Upper lobe of left lung (tissue), 6 donors: ENCODE measurements around the gene CHST9. TPM values are rescaled to one million over a fixed set of nuclear protein-coding genes. Genes with fewer than 3 reads are reported as not detected.

Experiments used
- ATAC-seq, 2 donors: fragments of 200-7000 bp; cut with Tn5 transposase; one replicate each; pipeline ENCODE4 v1.9.1; 2022; ENCODE audit warnings: mild to moderate bottlenecking in 2 of 2, moderate library complexity in 2 of 2; ENCODE audit not compliant: low FRiP score in 2 of 2
- DNase-seq, 2 donors: peaks; one replicate each; pipeline ENCODE4 v3.0.0-alpha.2; 2019 to 2020
- H3K27ac ChIP-seq, 4 donors: fragments of 200-600 bp; sonication (generic); one replicate each; pipeline ENCODE4 v1.5.1; 2016 to 2019
- H3K27me3 ChIP-seq, 4 donors: fragments of 200-600 bp; sonication (generic); one replicate each; pipeline ENCODE4 v1.5.1; 2017 to 2019
- H3K36me3 ChIP-seq, 4 donors: fragments of 200-600 bp; sonication (generic); one replicate each; pipeline ENCODE4 v1.5.1; 2016 to 2019
- H3K4me1 ChIP-seq, 4 donors: fragments of 200-600 bp; sonication (generic); one replicate each; pipeline ENCODE4 v1.5.1; 2018 to 2019
- H3K4me3 ChIP-seq, 4 donors: fragments of 200-600 bp; sonication (generic); one replicate each; pipeline ENCODE4 v1.5.1; 2017 to 2019; ENCODE audit warnings: mild to moderate bottlenecking in 2 of 4, moderate library complexity in 1 of 4
- H3K9me3 ChIP-seq, 4 donors: fragments of 200-600 bp; sonication (generic); one replicate each; pipeline ENCODE4 v1.5.1; 2018 to 2019
- CTCF ChIP-seq, 6 experiments: fragments of 450-650 bp in 4 of 6; fragments of 200-600 bp in 2 of 6; sonication (generic) in 2 of 6; IDR thresholded peaks; one replicate each; pipeline ENCODE4 v1.5.1; 2016 to 2019; ENCODE audit warnings: antibody characterized with exemption in 6 of 6
- EP300 ChIP-seq, 4 donors: sonication (generic); formaldehyde crosslinking; IDR thresholded peaks; one replicate each; pipeline ENCODE4 v1.5.1; 2017; ENCODE audit warnings: antibody characterized with exemption in 4 of 4, control low read depth in 2 of 4
- POLR2A ChIP-seq, 4 donors: fragments of 450-650 bp; IDR thresholded peaks; one replicate each; pipeline ENCODE4 v1.5.1; 2016 to 2017; ENCODE audit warnings: antibody characterized with exemption in 4 of 4, mild to moderate bottlenecking in 2 of 4
- POLR2AphosphoS5 ChIP-seq, 2 donors: sonication (generic); formaldehyde crosslinking; IDR thresholded peaks; one replicate each; pipeline ENCODE4 v1.5.1; 2017; ENCODE audit warnings: antibody characterized with exemption in 2 of 2
- WGBS, 2 donors: methylation state at CpG; one replicate each; pipeline ENCODE4 v1.1.5; 2017 to 2018; 5-methylcytosine and 5-hydroxymethylcytosine counted together
- total RNA-seq, 6 donors: library from RNA; depleted of rRNA in 4 of 6; stranded (reverse); fragments of >200 nt in 4 of 6; gene quantifications; one replicate each; pipeline versions ENCODE4 v1.1.0 to v1.2.1, GENCODE V29; 2016 to 2021
- donor health status: DM: no; HTN: no; CAD: no; lungs with moderate emphysema.
- donor health status: DM: no; HTN: yes; CAD: no; lungs with severe emphysema.

CHST9 gene
- total RNA-seq, 6 donors from 2014 or later: 0.20 to 44.9 (median 2.1) TPM

GRCh38 chr18:27225947-27226481 lies 40.9 kb upstream of the CHST9 start:
- H3K4me3 ChIP-seq: no peak overlapping the region
- WGBS, 2 donors: 87 to 90% methylated on average over 7 of the region's 7 CpGs
- H3K27ac ChIP-seq: no peak overlapping the region

GRCh38 chr18:27223526-27224291 lies 38.6 kb upstream of the CHST9 start:
- Histone ChIP-seq H3K36me3 (no peaks in the 10 kb centered on the region), H3K4me3 (no peak overlapping the region), H3K9me3 (no peaks in the 10 kb centered on the region), H3K4me1 (no peaks in the 10 kb centered on the region), H3K27ac (no peak overlapping the region), H3K27me3 (no peaks in the 10 kb centered on the region)
- TF ChIP-seq CTCF (IDR thresholded peaks at IDR 0.05) (no peak), POLR2AphosphoS5 (IDR thresholded peaks at IDR 0.05) (no peak), EP300 (IDR thresholded peaks at IDR 0.05) (no peak), POLR2A (IDR thresholded peaks at IDR 0.05) (no peak)
- ATAC-seq: no peak
- 55 to 64% methylated on average over 2 to 4 of the region's 4 CpGs for WGBS, 2 donors
- DNase-seq: no peak

More at GRCh38 chr18:27225947-27226481, 40.9 kb upstream of the CHST9 start:
- H3K4me1 ChIP-seq: no peaks in the 10 kb centered on the region
- DNase-seq: no peak
- no peaks in the 10 kb centered on the region for H3K9me3 ChIP-seq
- TF ChIP-seq POLR2AphosphoS5 (IDR thresholded peaks at IDR 0.05) (no peak), POLR2A (IDR thresholded peaks at IDR 0.05) (no peak), CTCF (IDR thresholded peaks at IDR 0.05) (no peak), EP300 (IDR thresholded peaks at IDR 0.05) (no peak)
- no peaks in the 10 kb centered on the region for H3K36me3 ChIP-seq
- H3K27me3 ChIP-seq: no peaks in the 10 kb centered on the region
- ATAC-seq: no peak

- DNase-seq (no peak), ATAC-seq (no peak)
- H3K27ac ChIP-seq: no peak overlapping the region
- no peaks in the 10 kb centered on the region for H3K27me3 ChIP-seq
- H3K36me3 ChIP-seq: no peaks in the 10 kb centered on the region
- no peak overlapping the region for H3K4me3 ChIP-seq
- H3K9me3 ChIP-seq: no peaks in the 10 kb centered on the region
- TF ChIP-seq POLR2A (IDR thresholded peaks at IDR 0.05) (no peak), EP300 (IDR thresholded peaks at IDR 0.05) (no peak), CTCF (IDR thresholded peaks at IDR 0.05) (no peak), POLR2AphosphoS5 (IDR thresholded peaks at IDR 0.05) (no peak)
- WGBS, 2 donors: 63 to 74% methylated on average over 1 of the region's 1 CpG
- no peaks in the 10 kb centered on the region for H3K4me1 ChIP-seq
These were observed 29.7 kb upstream of the CHST9 start for GRCh38 chr18:27214831-27215230.

GRCh38 chr18:27213123-27213717 lies 28.1 kb upstream of the CHST9 start:
- Histone ChIP-seq H3K9me3 (no peaks in the 10 kb centered on the region), H3K27me3 (no peaks in the 10 kb centered on the region), H3K4me1 (no peaks in the 10 kb centered on the region), H3K27ac (no peak overlapping the region), H3K4me3 (no peak overlapping the region), H3K36me3 (no peaks in the 10 kb centered on the region)
- DNase-seq (no peak), ATAC-seq (no peak)
- TF ChIP-seq POLR2AphosphoS5 (IDR thresholded peaks at IDR 0.05): no peak
- TF ChIP-seq POLR2A (IDR thresholded peaks at IDR 0.05): no peak
- TF ChIP-seq CTCF (IDR thresholded peaks at IDR 0.05): no peak
- no peak for TF ChIP-seq EP300 (IDR thresholded peaks at IDR 0.05)
- WGBS, 2 donors: 46 to 53% methylated on average over 1 of the region's 1 CpG
